Panc1 (cell line): ENCODE data around the gene MPP3. TPM values are rescaled to one million over a fixed set of nuclear protein-coding genes. Genes with fewer than 3 reads are reported as not detected.

ENCODE experiments used
- ATAC-seq: fragments of 200-7000 bp; cut with Tn5 transposase; 2 replicates; pipeline ENCODE4 v1.9.1; 2020; ENCODE audit warnings: mild to moderate bottlenecking, moderate library complexity
- BruUV-seq: library from RNA; stranded (reverse); fragments of 400-500 nt; replicated peaks from 2 replicates; lab custom pipeline; 2021; lab: Mats Ljungman, UMichigan
- CTCF ChIA-PET: fragments of 300-600 bp; sonication (Branson Sonifier 250); formaldehyde crosslinking; loops from one replicate; lab custom pipeline; 2022; ENCODE audit warnings: antibody characterized with exemption; lab: Charles Lee
- POLR2A ChIA-PET: fragments of 300-600 bp; sonication (Branson Sonifier 250); formaldehyde crosslinking; loops from one replicate; lab custom pipeline; 2022; ENCODE audit warnings: antibody characterized with exemption; lab: Charles Lee
- DNase-seq: peaks from one replicate; pipeline ENCODE4 v3.0.0-alpha.2; 2010; ENCODE audit warnings: low read depth, low spot score
- H3K27ac ChIP-seq: 2 replicates; pipeline ENCODE4 v1.5.1; 2011; ENCODE audit warnings: mild to moderate bottlenecking, low read length, inconsistent platforms
- H3K27me3 ChIP-seq: fragments of 200-500 bp; sonication (Bioruptor generic); 2 replicates; pipeline ENCODE4 v1.6.0; 2014; ENCODE audit warnings: low read length, inconsistent platforms; ENCODE audit not compliant: control insufficient read depth, insufficient read depth
- H3K36me3 ChIP-seq: fragments of 200-500 bp; sonication (Bioruptor generic); 2 replicates; pipeline ENCODE4 v1.5.1; 2014; ENCODE audit warnings: inconsistent platforms, mild to moderate bottlenecking, low read length, moderate library complexity; ENCODE audit not compliant: control insufficient read depth, insufficient read depth
- H3K4me1 ChIP-seq: 2 replicates; pipeline ENCODE4 v1.5.1; 2011; ENCODE audit warnings: inconsistent platforms, mild to moderate bottlenecking, low read length, moderate library complexity; ENCODE audit not compliant: control insufficient read depth, insufficient read depth
- H3K4me3 ChIP-seq, 2 experiments: 2 replicates each; pipeline ENCODE4 v1.5.1; 2011 to 2012; ENCODE audit warnings: low read depth in 2 of 2, low read length in 2 of 2, mild to moderate bottlenecking in 2 of 2, inconsistent platforms in 1 of 2, moderate library complexity in 1 of 2
- H3K9me3 ChIP-seq: fragments of 200-500 bp; sonication (Bioruptor generic); 2 replicates; pipeline ENCODE4 v1.5.1; 2014; ENCODE audit warnings: low read depth, mild to moderate bottlenecking, inconsistent platforms, low read length, moderate library complexity; ENCODE audit not compliant: control insufficient read depth, insufficient read depth
- CTCF ChIP-seq: fragments of 450-650 bp; IDR thresholded peaks from 2 replicates; pipeline ENCODE4 v1.5.1; 2017; ENCODE audit warnings: mild to moderate bottlenecking
- POLR2AphosphoS5 ChIP-seq: IDR thresholded peaks from 2 replicates; pipeline ENCODE4 v1.6.1; 2012; ENCODE audit warnings: mild to moderate bottlenecking, low read depth, low read length, moderate library complexity
- REST ChIP-seq, 2 experiments: IDR thresholded peaks; 2 replicates each; pipeline ENCODE4 v1.6.1; 2011 to 2012; ENCODE audit warnings: low read depth in 2 of 2, control low read depth in 1 of 2, low read length in 1 of 2, mild to moderate bottlenecking in 1 of 2, moderate library complexity in 1 of 2; ENCODE audit not compliant: insufficient read depth in 1 of 2
- SIN3A ChIP-seq: IDR thresholded peaks from 2 replicates; pipeline ENCODE4 v1.6.1; 2012; ENCODE audit warnings: low read depth, mild to moderate bottlenecking, low read length, moderate library complexity, borderline replicate concordance; ENCODE audit not compliant: insufficient read depth
- TCF7L2 ChIP-seq: IDR thresholded peaks from 2 replicates; pipeline ENCODE4 v1.6.1; 2011; ENCODE audit warnings: mild to moderate bottlenecking, low read depth, low read length, inconsistent platforms
- in situ Hi-C: cut with HindIII; loops from 2 replicates; pipeline ENCODE4 v1.10.0; 2016; ENCODE audit warnings: low sequenced_read_pairs, low pct_unique_long_range_greater_than_20kb
- intact Hi-C: fragments of 100-400 bp; cut with micrococcal nuclease; formaldehyde crosslinking; loops from one replicate; pipeline ENCODE4 v1.10.0; 2022; ENCODE audit not compliant: unreplicated experiment
- total RNA-seq: library from RNA; stranded (reverse); gene quantifications from one replicate; pipeline ENCODE4 v1.2.1, GENCODE V29; 2021; ENCODE audit not compliant: unreplicated experiment

The MPP3 gene
- total RNA-seq, 1 experiment from 2014 or later = 7.1 TPM

- POLR2A ChIA-PET = no interaction called here
- intact Hi-C loops = loop anchor here (1.0 kb wide), 1 partner anchor 66 kb away; no protein-coding TSS in a partner anchor
Observed at GRCh38 chr17:43760254-43760852, 72.6 kb downstream of the MPP3 start.

GRCh38 chr17:43759836-43760235 lies 73.1 kb downstream of the MPP3 start:
- ChIA-PET POLR2A (no interaction called here), CTCF (interaction anchor here (0.6 to 3.9 kb wide), 4 partner anchors 63 to 92 kb away, joined by 4 to 24 read pairs (median 8); no protein-coding TSS in a partner anchor)
- no peak for DNase-seq
- in situ Hi-C loops = loop anchor here (10.0 kb wide), 1 partner anchor 55 kb away; no protein-coding TSS in a partner anchor
- intact Hi-C loops = loop anchor here (1.0 kb wide), 1 partner anchor 66 kb away; no protein-coding TSS in a partner anchor
- no peak for ATAC-seq
- Histone ChIP-seq H3K4me1 (no peaks in the 10 kb centered on the region), H3K4me3 (no peak overlapping the region), H3K27me3 (no peaks in the 10 kb centered on the region), H3K36me3 (no peaks in the 10 kb centered on the region), H3K9me3 (no peaks in the 10 kb centered on the region), H3K27ac (no peak overlapping the region)
- TF ChIP-seq TCF7L2 (no peak), SIN3A (no peak), CTCF (no peak), POLR2AphosphoS5 (no peak), REST (IDR thresholded peaks at IDR 0.05; ENCODE audit: insufficient read depth in 1 of 2, low read depth in 2 of 2, low read length in 1 of 2) (no peak)
- BruUV-seq = no TSS peak

More at GRCh38 chr17:43760254-43760852, 72.6 kb downstream of the MPP3 start:
- H3K36me3 ChIP-seq = no peaks in the 10 kb centered on the region
- H3K27ac ChIP-seq = no peak overlapping the region
- ATAC-seq (peak; percentile 93), DNase-seq (peak; percentile 78)
- BruUV-seq = no TSS peak
- H3K27me3 ChIP-seq = no peaks in the 10 kb centered on the region
- no peak overlapping the region for H3K4me3 ChIP-seq
- H3K4me1 ChIP-seq = no peaks in the 10 kb centered on the region
- TF ChIP-seq TCF7L2 (no peak), REST (IDR thresholded peaks at IDR 0.05; ENCODE audit: insufficient read depth in 1 of 2, low read depth in 2 of 2, low read length in 1 of 2) (no peak), SIN3A (no peak), POLR2AphosphoS5 (no peak), CTCF (peak; percentile 97)
- in situ Hi-C loops = no loop called here
- H3K9me3 ChIP-seq = no peaks in the 10 kb centered on the region
- CTCF ChIA-PET = interaction anchor here (3.9 kb wide), 1 partner anchor 65 kb away, joined by 24 read pairs; no protein-coding TSS in a partner anchor
